ENCODE results near the gene CACFD1.

DNA sequence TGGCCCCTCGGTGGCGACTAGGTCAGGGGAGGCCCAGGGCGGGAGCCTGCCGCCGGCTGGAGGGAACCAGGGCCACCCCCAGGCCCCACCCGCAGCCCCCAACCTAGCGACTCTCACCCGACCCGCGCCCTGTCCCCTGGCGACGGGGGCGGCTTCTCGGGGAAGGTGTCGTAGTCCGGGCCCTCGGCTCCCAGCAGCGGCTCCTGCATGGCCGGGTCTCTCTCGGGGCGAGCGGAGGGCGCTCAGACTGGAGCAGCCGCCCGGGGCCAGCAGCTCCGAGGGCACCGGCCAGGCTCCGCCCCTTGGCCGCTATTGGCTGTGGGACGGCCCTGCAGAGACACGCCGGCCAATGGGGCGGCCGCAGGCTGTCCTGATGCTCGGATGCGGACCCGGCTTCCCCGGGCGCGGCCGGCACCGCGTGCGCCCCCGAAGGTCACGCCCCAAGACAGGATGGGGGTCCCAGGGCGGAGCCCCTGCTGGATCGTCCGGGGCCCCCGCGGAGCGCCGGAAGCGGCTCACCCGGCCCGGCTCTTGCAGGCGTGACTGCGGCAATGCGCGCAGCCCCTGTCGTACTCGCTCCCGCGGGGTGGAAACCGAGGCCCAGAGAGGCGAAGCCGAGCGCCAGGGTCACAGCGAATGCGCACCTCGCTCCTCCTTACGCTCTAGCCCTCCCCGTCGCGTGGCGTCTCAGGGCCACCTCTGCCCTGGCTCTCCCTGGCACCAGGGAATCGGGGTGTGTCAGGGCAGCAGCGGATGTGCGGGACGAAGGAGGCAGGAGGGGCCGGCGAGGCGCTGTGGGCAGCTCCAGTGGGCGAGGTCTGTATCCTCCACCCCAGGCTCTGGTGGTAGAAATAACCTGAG, 19.3 kb downstream of the CACFD1 start, which contains the start of gene SLC2A6:
- no peak for TF ChIP-seq SMC3 (IDR thresholded peaks at IDR 0.05; ENCODE audit: low read depth, low read length)
- TF ChIP-seq, protein P1, sequence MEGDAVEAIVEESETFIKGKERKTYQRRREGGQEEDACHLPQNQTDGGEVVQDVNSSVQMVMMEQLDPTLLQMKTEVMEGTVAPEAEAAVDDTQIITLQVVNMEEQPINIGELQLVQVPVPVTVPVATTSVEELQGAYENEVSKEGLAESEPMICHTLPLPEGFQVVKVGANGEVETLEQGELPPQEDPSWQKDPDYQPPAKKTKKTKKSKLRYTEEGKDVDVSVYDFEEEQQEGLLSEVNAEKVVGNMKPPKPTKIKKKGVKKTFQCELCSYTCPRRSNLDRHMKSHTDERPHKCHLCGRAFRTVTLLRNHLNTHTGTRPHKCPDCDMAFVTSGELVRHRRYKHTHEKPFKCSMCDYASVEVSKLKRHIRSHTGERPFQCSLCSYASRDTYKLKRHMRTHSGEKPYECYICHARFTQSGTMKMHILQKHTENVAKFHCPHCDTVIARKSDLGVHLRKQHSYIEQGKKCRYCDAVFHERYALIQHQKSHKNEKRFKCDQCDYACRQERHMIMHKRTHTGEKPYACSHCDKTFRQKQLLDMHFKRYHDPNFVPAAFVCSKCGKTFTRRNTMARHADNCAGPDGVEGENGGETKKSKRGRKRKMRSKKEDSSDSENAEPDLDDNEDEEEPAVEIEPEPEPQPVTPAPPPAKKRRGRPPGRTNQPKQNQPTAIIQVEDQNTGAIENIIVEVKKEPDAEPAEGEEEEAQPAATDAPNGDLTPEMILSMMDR (conservative IDR thresholded peaks at IDR 0.05; ENCODE audit: low read depth, low read length), result no peak

Measured in IMR-90 (cell line).